ENCODE measurements around the gene PRSS53.
"Not testable (repeated sequence)": the region's sequence is repeated elsewhere in the genome, so short reads cannot be mapped to it uniquely, and the experiment has no call there.

PRSS53 gene

GRCh38 chr16:31088459-31089183, at the start of gene PRSS53:
Gene PRSS53, minus strand, starts transcription at chr16:31088943. Its CDS starts 134 bp downstream, at chr16:31088809.
- no peak for FAIRE-seq
- TF ChIP-seq POLR2A (IDR thresholded peaks at IDR 0.05; ENCODE audit: low read depth, low read length): no peak

GRCh38 chr16:31136822-31137499, 48.2 kb upstream of the PRSS53 start:
- not testable (repeated sequence) for DNase-seq (ENCODE audit: insufficient read length, low spot score); FAIRE-seq

More at GRCh38 chr16:31088459-31089183, at the start of gene PRSS53:
- no peak for DNase-seq (ENCODE audit: insufficient read length, low spot score)

- no peak for FAIRE-seq
- no peak for DNase-seq (ENCODE audit: insufficient read length, low spot score)
- no peak for TF ChIP-seq POLR2A (IDR thresholded peaks at IDR 0.05; ENCODE audit: low read depth, low read length)
These were observed 47.5 kb upstream of the PRSS53 start for GRCh38 chr16:31136287-31136662.

- DNase-seq (ENCODE audit: insufficient read length, low spot score): no peak
- no peak for TF ChIP-seq POLR2A (IDR thresholded peaks at IDR 0.05; ENCODE audit: low read depth, low read length)
- FAIRE-seq: no peak
These were observed 47.0 kb upstream of the PRSS53 start, which contains the start of gene PRSS8 for GRCh38 chr16:31135535-31136286. Gene PRSS8, minus strand, starts transcription at chr16:31135727. Its CDS starts 229 bp downstream, at chr16:31135498.

GRCh38 chr16:31134625-31135534, 46.1 kb upstream of the PRSS53 start:
- no peak for TF ChIP-seq POLR2A (IDR thresholded peaks at IDR 0.05; ENCODE audit: low read depth, low read length)
- FAIRE-seq (no peak), DNase-seq (ENCODE audit: insufficient read length, low spot score) (no peak)

GRCh38 chr16:31134091-31134571, 45.4 kb upstream of the PRSS53 start:
- TF ChIP-seq POLR2A (IDR thresholded peaks at IDR 0.05; ENCODE audit: low read depth, low read length): no peak
- DNase-seq (ENCODE audit: insufficient read length, low spot score) (no peak), FAIRE-seq (no peak)

GRCh38 chr16:31133046-31133501, 44.3 kb upstream of the PRSS53 start:
- TF ChIP-seq POLR2A (IDR thresholded peaks at IDR 0.05; ENCODE audit: low read depth, low read length): no peak
- DNase-seq (ENCODE audit: insufficient read length, low spot score) (no peak), FAIRE-seq (no peak)

GRCh38 chr16:31132303-31132979, 43.7 kb upstream of the PRSS53 start:
- DNase-seq (ENCODE audit: insufficient read length, low spot score) (no peak), FAIRE-seq (no peak)
- TF ChIP-seq POLR2A (IDR thresholded peaks at IDR 0.05; ENCODE audit: low read depth, low read length): no peak

- FAIRE-seq (no peak), DNase-seq (ENCODE audit: insufficient read length, low spot score) (no peak)
- TF ChIP-seq POLR2A (IDR thresholded peaks at IDR 0.05; ENCODE audit: low read depth, low read length): no peak
These were observed 43.1 kb upstream of the PRSS53 start for GRCh38 chr16:31131841-31132271.

GRCh38 chr16:31131416-31131815, 42.7 kb upstream of the PRSS53 start:
- DNase-seq (ENCODE audit: insufficient read length, low spot score) (no peak), FAIRE-seq (no peak)
- TF ChIP-seq POLR2A (IDR thresholded peaks at IDR 0.05; ENCODE audit: low read depth, low read length): no peak

GRCh38 chr16:31130899-31131298, 42.2 kb upstream of the PRSS53 start:
- DNase-seq (ENCODE audit: insufficient read length, low spot score) (no peak), FAIRE-seq (no peak)
- TF ChIP-seq POLR2A (IDR thresholded peaks at IDR 0.05; ENCODE audit: low read depth, low read length): no peak

- FAIRE-seq (no peak), DNase-seq (ENCODE audit: insufficient read length, low spot score) (no peak)
- TF ChIP-seq POLR2A (IDR thresholded peaks at IDR 0.05; ENCODE audit: low read depth, low read length): no peak
These were observed 41.7 kb upstream of the PRSS53 start for GRCh38 chr16:31130336-31130891.

All from H54 (cell line).